NT2/D1 (cell line): ENCODE measurements around the gene NEDD9.

ENCODE experiments used
- DNase-seq: peaks from one replicate; pipeline ENCODE4 v3.0.0-alpha.2; 2011; ENCODE audit warnings: low read depth, low spot score
- H3K27me3 ChIP-seq: 2 replicates; pipeline ENCODE4 v1.6.0; 2011; ENCODE audit warnings: mild to moderate bottlenecking; ENCODE audit not compliant: insufficient read length, insufficient read depth
- H3K36me3 ChIP-seq: 2 replicates; pipeline ENCODE4 v1.6.1; 2011; ENCODE audit warnings: mild to moderate bottlenecking, low read length, mixed read lengths; ENCODE audit not compliant: insufficient read depth, insufficient read length
- H3K4me1 ChIP-seq: 2 replicates; pipeline ENCODE4 v1.5.1; 2011; ENCODE audit not compliant: insufficient read depth, insufficient read length
- H3K4me3 ChIP-seq: 2 replicates; pipeline ENCODE4 v1.5.1; 2011; ENCODE audit warnings: low read depth; ENCODE audit not compliant: insufficient read length
- H3K9ac ChIP-seq: 2 replicates; pipeline ENCODE4 v1.6.0; 2011; ENCODE audit warnings: low read depth; ENCODE audit not compliant: insufficient read length
- H3K9me3 ChIP-seq: 2 replicates; pipeline ENCODE4 v1.5.1; 2011; ENCODE audit warnings: mild to moderate bottlenecking, low read length; ENCODE audit not compliant: insufficient read depth
- SUZ12 ChIP-seq: IDR thresholded peaks from 2 replicates; pipeline ENCODE4 v1.6.1; 2011; ENCODE audit not compliant: insufficient read length, insufficient read depth; ENCODE audit errors: extremely low read depth
- YY1 ChIP-seq: IDR thresholded peaks from 2 replicates; pipeline ENCODE4 v1.6.1; 2011; ENCODE audit not compliant: insufficient read length, insufficient read depth
- ZNF274 ChIP-seq: IDR thresholded peaks from 2 replicates; pipeline ENCODE4 v1.6.1; 2011; ENCODE audit warnings: mild to moderate bottlenecking, low read depth, low read length

NEDD9 gene

DNA sequence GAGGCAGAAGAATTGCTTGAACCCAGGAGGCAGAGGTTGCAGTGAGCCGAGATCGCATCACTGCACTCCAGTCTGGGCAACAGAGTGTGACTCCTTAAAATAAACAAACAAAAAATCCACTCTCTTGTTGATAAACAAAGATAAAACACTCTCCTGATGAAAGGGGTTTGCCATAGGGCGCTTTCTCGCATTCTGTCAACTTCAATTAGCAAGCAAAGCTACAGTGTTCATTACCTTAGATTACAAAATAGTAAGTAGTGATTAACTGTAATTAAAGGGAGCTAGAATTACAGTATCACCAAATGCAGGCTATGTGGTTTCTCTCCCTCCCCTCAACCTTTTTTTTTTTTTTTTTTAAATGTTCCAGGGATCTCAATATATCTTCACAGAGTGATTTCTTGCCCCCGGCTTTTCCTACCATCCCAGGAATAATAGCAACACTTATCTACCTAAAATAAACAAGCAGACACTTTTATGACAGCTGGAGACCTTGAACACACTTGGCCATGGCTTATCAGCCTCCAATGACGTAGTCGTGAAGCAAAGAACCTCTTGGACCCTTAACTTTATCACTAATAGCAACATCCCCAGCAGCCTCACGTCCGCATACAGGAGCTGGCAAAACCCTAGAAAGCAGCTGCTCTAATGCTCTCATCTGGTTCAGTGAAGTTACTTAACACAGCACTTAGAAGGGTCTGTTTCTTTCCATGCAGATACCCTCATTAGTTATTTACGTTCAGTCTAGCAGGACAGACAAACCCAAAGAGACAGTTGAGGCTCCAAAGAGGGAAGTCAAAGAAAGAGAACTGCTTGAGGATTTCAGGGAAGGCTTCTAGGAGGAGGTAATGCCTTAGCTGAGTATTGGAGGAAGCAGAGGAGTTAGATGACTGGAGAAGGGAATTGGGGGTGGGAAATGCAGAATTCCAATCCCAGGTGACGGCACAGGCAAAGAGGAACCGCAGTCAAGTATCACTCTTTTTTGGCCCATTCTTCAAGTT lies 37.9 kb upstream of the NEDD9 start:
- TF ChIP-seq YY1 = no peak
- no peak for TF ChIP-seq SUZ12
- TF ChIP-seq ZNF274 = no peak
- no peaks in the 10 kb centered on the region for H3K36me3 ChIP-seq
- no peaks in the 10 kb centered on the region for H3K27me3 ChIP-seq
- no peak for DNase-seq
- H3K4me3 ChIP-seq = no peak overlapping the region
- H3K4me1 ChIP-seq = no peaks in the 10 kb centered on the region
- H3K9me3 ChIP-seq = no peaks in the 10 kb centered on the region
- no peak overlapping the region for H3K9ac ChIP-seq

GRCh38 chr6:11268978-11269377 lies 36.5 kb upstream of the NEDD9 start:
- no peak overlapping the region for H3K4me3 ChIP-seq
- no peak overlapping the region for H3K9ac ChIP-seq
- no peaks in the 10 kb centered on the region for H3K9me3 ChIP-seq
- no peak for TF ChIP-seq ZNF274
- TF ChIP-seq SUZ12 = no peak
- TF ChIP-seq YY1 = no peak
- no peaks in the 10 kb centered on the region for H3K36me3 ChIP-seq
- H3K27me3 ChIP-seq = no peaks in the 10 kb centered on the region
- no peaks in the 10 kb centered on the region for H3K4me1 ChIP-seq
- DNase-seq = no peak

- no peak for TF ChIP-seq SUZ12
- no peak for TF ChIP-seq YY1
- no peak for TF ChIP-seq ZNF274
- H3K27me3 ChIP-seq = no peaks in the 10 kb centered on the region
- H3K9me3 ChIP-seq = no peaks in the 10 kb centered on the region
- no peaks in the 10 kb centered on the region for H3K4me1 ChIP-seq
- no peak overlapping the region for H3K4me3 ChIP-seq
- DNase-seq = no peak
- no peak overlapping the region for H3K9ac ChIP-seq
- H3K36me3 ChIP-seq = no peaks in the 10 kb centered on the region
Measured at GRCh38 chr6:11266926-11267325, 34.5 kb upstream of the NEDD9 start.

DNA sequence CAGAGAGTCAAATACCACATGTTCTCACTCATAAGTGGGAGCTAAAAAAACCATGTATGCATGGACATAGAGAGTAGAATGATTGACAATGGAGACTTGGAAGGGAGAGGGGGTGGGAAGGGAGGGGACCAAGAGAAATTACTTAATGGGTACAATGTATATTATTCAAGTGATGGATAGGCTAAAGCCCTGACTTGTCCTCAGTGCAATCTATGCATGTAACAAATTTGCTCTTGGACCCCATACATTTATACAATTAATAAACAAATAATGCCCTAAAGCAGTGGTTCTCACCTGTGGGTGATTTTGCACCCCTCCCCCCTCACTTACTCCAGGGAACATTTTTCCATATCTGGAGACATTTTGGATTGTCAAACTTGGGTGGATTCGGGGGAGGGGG lies 33.5 kb upstream of the NEDD9 start:
- no peak for TF ChIP-seq YY1
- no peak for TF ChIP-seq ZNF274
- no peak for TF ChIP-seq SUZ12
- no peak for DNase-seq
- H3K27me3 ChIP-seq = no peaks in the 10 kb centered on the region
- H3K4me1 ChIP-seq = no peaks in the 10 kb centered on the region
- no peaks in the 10 kb centered on the region for H3K36me3 ChIP-seq
- no peaks in the 10 kb centered on the region for H3K9me3 ChIP-seq
- H3K9ac ChIP-seq = no peak overlapping the region
- no peak overlapping the region for H3K4me3 ChIP-seq

DNA sequence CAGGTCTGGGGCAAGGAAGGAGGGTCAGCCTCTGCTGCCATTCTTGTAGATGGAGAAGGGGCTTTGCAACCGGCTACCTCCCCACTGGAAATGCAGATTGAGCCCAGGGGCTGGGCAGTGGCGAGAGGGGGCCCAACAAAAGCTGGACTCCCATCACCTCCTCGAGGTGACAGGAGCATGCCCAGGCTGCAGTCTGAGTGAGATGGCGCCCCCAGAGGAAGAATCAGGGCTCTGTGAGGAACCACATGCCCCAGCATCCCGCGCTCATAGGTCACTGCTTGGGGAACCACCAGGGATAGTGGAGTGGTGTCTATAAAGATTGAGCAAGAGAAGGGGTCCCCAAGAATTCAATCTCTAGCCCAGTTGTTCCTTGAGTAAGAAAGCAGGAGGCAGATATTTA lies 31.6 kb upstream of the NEDD9 start:
- H3K4me3 ChIP-seq = no peak overlapping the region
- no peaks in the 10 kb centered on the region for H3K36me3 ChIP-seq
- H3K4me1 ChIP-seq = no peaks in the 10 kb centered on the region
- TF ChIP-seq YY1 (no peak), SUZ12 (no peak), ZNF274 (no peak)
- H3K9ac ChIP-seq = no peak overlapping the region
- no peak for DNase-seq
- H3K9me3 ChIP-seq = no peaks in the 10 kb centered on the region
- no peaks in the 10 kb centered on the region for H3K27me3 ChIP-seq

DNA sequence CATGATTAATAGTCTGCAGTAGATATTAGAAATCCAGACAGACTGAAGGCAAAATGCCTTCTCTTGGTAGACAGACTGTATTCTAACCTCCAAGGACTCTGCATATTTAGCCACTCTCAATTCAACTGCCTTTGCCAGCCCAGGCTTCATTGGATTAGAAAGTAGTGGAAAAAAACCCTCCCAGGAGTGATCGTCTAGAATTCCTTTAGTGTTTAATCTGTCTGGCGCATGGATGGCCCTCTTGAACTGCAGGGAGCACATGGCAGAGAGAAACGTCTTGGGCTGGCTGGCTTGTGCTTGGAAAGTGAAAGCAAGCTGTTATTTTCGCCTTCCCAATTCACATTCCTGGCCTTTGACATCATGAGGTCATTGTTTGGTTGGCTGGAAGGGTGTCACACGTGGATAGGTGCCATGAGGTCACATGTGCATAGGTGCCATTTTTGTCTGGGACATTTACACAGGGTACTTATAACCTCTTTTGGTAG lies 30.9 kb upstream of the NEDD9 start:
- H3K36me3 ChIP-seq = no peaks in the 10 kb centered on the region
- no peaks in the 10 kb centered on the region for H3K27me3 ChIP-seq
- H3K4me1 ChIP-seq = no peaks in the 10 kb centered on the region
- TF ChIP-seq ZNF274 (no peak), YY1 (no peak), SUZ12 (no peak)
- H3K9ac ChIP-seq = no peak overlapping the region
- H3K9me3 ChIP-seq = no peaks in the 10 kb centered on the region
- DNase-seq = peak; percentile 35
- no peak overlapping the region for H3K4me3 ChIP-seq

- H3K4me1 ChIP-seq = no peaks in the 10 kb centered on the region
- H3K36me3 ChIP-seq = no peaks in the 10 kb centered on the region
- H3K9me3 ChIP-seq = no peaks in the 10 kb centered on the region
- TF ChIP-seq ZNF274 (no peak), YY1 (no peak), SUZ12 (no peak)
- H3K4me3 ChIP-seq = no peak overlapping the region
- DNase-seq = no peak
- no peak overlapping the region for H3K9ac ChIP-seq
- no peaks in the 10 kb centered on the region for H3K27me3 ChIP-seq
Measured at GRCh38 chr6:11262242-11262641, 29.8 kb upstream of the NEDD9 start.
